B cell (primary cell): ENCODE results near the gene HCK.

ENCODE experiments used
- EZH2 ChIP-seq: IDR thresholded peaks from 2 replicates; pipeline ENCODE4 v1.6.1; 2012; ENCODE audit warnings: borderline replicate concordance, low read depth, mild to moderate bottlenecking, moderate library complexity, low read length; ENCODE audit not compliant: insufficient read depth, poor library complexity, severe bottlenecking
- TF ChIP-seq, protein P1 (sequence below): fragments of 200-600 bp; IDR thresholded peaks from one replicate; pipeline ENCODE4 v1.8.0; 2022; ENCODE audit warnings: antibody characterized with exemption, mild to moderate bottlenecking

DNA sequence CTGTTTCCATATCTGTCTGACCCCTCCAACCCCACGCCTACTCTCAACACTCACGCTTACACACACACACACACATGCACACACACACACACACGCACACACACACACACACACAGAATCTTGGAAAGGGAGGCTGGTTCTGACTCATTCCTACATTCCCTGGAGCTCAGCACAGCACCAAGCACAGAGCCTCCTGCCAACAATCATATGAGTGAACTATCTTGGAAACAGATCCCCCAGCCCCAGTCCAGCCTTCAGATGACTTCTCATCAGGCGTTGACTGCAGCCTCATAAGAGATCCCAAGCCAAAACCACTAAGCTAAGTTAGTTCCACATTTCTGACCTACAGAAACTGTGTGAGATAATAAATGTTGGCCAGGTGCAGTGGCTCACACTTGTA, 14.1 kb upstream of the HCK start:
- TF ChIP-seq, protein P1, sequence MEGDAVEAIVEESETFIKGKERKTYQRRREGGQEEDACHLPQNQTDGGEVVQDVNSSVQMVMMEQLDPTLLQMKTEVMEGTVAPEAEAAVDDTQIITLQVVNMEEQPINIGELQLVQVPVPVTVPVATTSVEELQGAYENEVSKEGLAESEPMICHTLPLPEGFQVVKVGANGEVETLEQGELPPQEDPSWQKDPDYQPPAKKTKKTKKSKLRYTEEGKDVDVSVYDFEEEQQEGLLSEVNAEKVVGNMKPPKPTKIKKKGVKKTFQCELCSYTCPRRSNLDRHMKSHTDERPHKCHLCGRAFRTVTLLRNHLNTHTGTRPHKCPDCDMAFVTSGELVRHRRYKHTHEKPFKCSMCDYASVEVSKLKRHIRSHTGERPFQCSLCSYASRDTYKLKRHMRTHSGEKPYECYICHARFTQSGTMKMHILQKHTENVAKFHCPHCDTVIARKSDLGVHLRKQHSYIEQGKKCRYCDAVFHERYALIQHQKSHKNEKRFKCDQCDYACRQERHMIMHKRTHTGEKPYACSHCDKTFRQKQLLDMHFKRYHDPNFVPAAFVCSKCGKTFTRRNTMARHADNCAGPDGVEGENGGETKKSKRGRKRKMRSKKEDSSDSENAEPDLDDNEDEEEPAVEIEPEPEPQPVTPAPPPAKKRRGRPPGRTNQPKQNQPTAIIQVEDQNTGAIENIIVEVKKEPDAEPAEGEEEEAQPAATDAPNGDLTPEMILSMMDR, result no peak
- TF ChIP-seq EZH2, result no peak
